ENCODE results near the gene PTPRT. TPM values are rescaled to one million over a fixed set of nuclear protein-coding genes. Genes with fewer than 3 reads are reported as not detected.

PTPRT gene
- total RNA-seq, 1 experiment from 2014 or later: 0.20 TPM

GRCh38 chr20:43198607-43199006 is 8.9 kb upstream of the PTPRT start:
- TF ChIP-seq CTCF (IDR thresholded peaks at IDR 0.05; ENCODE audit: insufficient read depth in 1 of 2, low read depth in 1 of 2, low read length in 1 of 2, severe bottlenecking in 1 of 2, unreplicated experiment in 1 of 2): no peak
- Mint-ChIP-seq H3K4me3 (ENCODE audit: unreplicated experiment) (no peak overlapping the region), H3K9me3 (ENCODE audit: unreplicated experiment) (no peaks in the 10 kb centered on the region), H3K36me3 (ENCODE audit: insufficient read depth, unreplicated experiment) (no peaks in the 10 kb centered on the region), H3K27me3 (ENCODE audit: insufficient read depth, unreplicated experiment) (peaks cover 44% of the 10 kb centered on the region), H3K27ac (ENCODE audit: unreplicated experiment) (no peak overlapping the region), H3K4me1 (ENCODE audit: low read depth, unreplicated experiment) (no peaks in the 10 kb centered on the region)
- H3K27me3 ChIP-seq (replicated peaks; ENCODE audit: control insufficient read depth, insufficient read depth, low read length): no peaks in the 10 kb centered on the region
- no peak overlapping the region for H3K4me3 ChIP-seq (ENCODE audit: low read depth, low read length)
- DNase-seq: no peak
- H3K4me1 ChIP-seq: no peaks in the 10 kb centered on the region
- intact Hi-C loops (cut with micrococcal nuclease; ENCODE audit: unreplicated experiment): no loop called here
- H3K9me3 ChIP-seq: no peaks in the 10 kb centered on the region
- BruUV-seq (replicated peaks): no TSS peak
- H3K36me3 ChIP-seq (ENCODE audit: control insufficient read depth, insufficient read depth, low read length): no peaks in the 10 kb centered on the region
- ChIA-PET CTCF (no interaction called here), POLR2A (no interaction called here)

- H3K9me3 Mint-ChIP-seq (ENCODE audit: unreplicated experiment): no peaks in the 10 kb centered on the region
- no peaks in the 10 kb centered on the region for H3K4me1 Mint-ChIP-seq (ENCODE audit: low read depth, unreplicated experiment)
- no peaks in the 10 kb centered on the region for H3K36me3 Mint-ChIP-seq (ENCODE audit: insufficient read depth, unreplicated experiment)
- ChIA-PET CTCF (no interaction called here), POLR2A (no interaction called here)
- Histone ChIP-seq H3K4me3 (ENCODE audit: low read depth, low read length) (no peak overlapping the region), H3K4me1 (no peaks in the 10 kb centered on the region), H3K9me3 (no peaks in the 10 kb centered on the region), H3K27me3 (replicated peaks; ENCODE audit: control insufficient read depth, insufficient read depth, low read length) (no peaks in the 10 kb centered on the region), H3K36me3 (ENCODE audit: control insufficient read depth, insufficient read depth, low read length) (no peaks in the 10 kb centered on the region)
- no peak overlapping the region for H3K27ac Mint-ChIP-seq (ENCODE audit: unreplicated experiment)
- DNase-seq: no peak
- peaks cover 31% of the 10 kb centered on the region for H3K27me3 Mint-ChIP-seq (ENCODE audit: insufficient read depth, unreplicated experiment)
- intact Hi-C loops (cut with micrococcal nuclease; ENCODE audit: unreplicated experiment): no loop called here
- H3K4me3 Mint-ChIP-seq (ENCODE audit: unreplicated experiment): no peak overlapping the region
- BruUV-seq (replicated peaks): no TSS peak
- no peak for TF ChIP-seq CTCF (IDR thresholded peaks at IDR 0.05; ENCODE audit: insufficient read depth in 1 of 2, low read depth in 1 of 2, low read length in 1 of 2, severe bottlenecking in 1 of 2, unreplicated experiment in 1 of 2)
These were observed 6.5 kb upstream of the PTPRT start for GRCh38 chr20:43196243-43196642.

- CTCF ChIA-PET: no interaction called here
- H3K27me3 ChIP-seq (replicated peaks; ENCODE audit: control insufficient read depth, insufficient read depth, low read length): no peaks in the 10 kb centered on the region
- H3K9me3 Mint-ChIP-seq (ENCODE audit: unreplicated experiment): no peaks in the 10 kb centered on the region
- H3K9me3 ChIP-seq: no peaks in the 10 kb centered on the region
- H3K27ac Mint-ChIP-seq (ENCODE audit: unreplicated experiment): no peak overlapping the region
- POLR2A ChIA-PET: no interaction called here
- no peaks in the 10 kb centered on the region for H3K36me3 ChIP-seq (ENCODE audit: control insufficient read depth, insufficient read depth, low read length)
- no peak for TF ChIP-seq CTCF (IDR thresholded peaks at IDR 0.05; ENCODE audit: insufficient read depth in 1 of 2, low read depth in 1 of 2, low read length in 1 of 2, severe bottlenecking in 1 of 2, unreplicated experiment in 1 of 2)
- intact Hi-C loops (cut with micrococcal nuclease; ENCODE audit: unreplicated experiment): no loop called here
- no peaks in the 10 kb centered on the region for H3K36me3 Mint-ChIP-seq (ENCODE audit: insufficient read depth, unreplicated experiment)
- H3K27me3 Mint-ChIP-seq (ENCODE audit: insufficient read depth, unreplicated experiment): peaks cover 23% of the 10 kb centered on the region
- no peak for DNase-seq
- no peaks in the 10 kb centered on the region for H3K4me1 ChIP-seq
- H3K4me1 Mint-ChIP-seq (ENCODE audit: low read depth, unreplicated experiment): no peaks in the 10 kb centered on the region
- H3K4me3 Mint-ChIP-seq (ENCODE audit: unreplicated experiment): no peak overlapping the region
- H3K4me3 ChIP-seq (ENCODE audit: low read depth, low read length): no peak overlapping the region
- BruUV-seq (replicated peaks): no TSS peak
These were observed 4.4 kb upstream of the PTPRT start for GRCh38 chr20:43194137-43194536.
